GM12875 (cell line): ENCODE measurements around the gene ZNRF4.
A peak's percentile ranks its signal among the peaks of the same experiment; 100 is the strongest.
"Not testable (repeated sequence)": the region's sequence is repeated elsewhere in the genome, so short reads cannot be mapped to it uniquely, and the experiment has no call there.

Source experiments
- H3K4me3 ChIP-seq: one replicate; pipeline ENCODE4 v1.5.1; 2011; ENCODE audit warnings: low read depth, low read length, control low read depth
- CTCF ChIP-seq: IDR thresholded peaks from 2 replicates; pipeline ENCODE4 v1.5.1; 2011; ENCODE audit warnings: low read depth, mild to moderate bottlenecking, control low read depth, inconsistent platforms, low read length, moderate library complexity, borderline replicate concordance; ENCODE audit not compliant: insufficient read depth

ZNRF4 gene

GRCh38 chr19:5480427-5480836 is 25.2 kb downstream of the ZNRF4 start:
- peak; percentile 64 for TF ChIP-seq CTCF

GRCh38 chr19:5481957-5482356 is 26.7 kb downstream of the ZNRF4 start:
- no peak for TF ChIP-seq CTCF

More at GRCh38 chr19:5480427-5480836, 25.2 kb downstream of the ZNRF4 start:
- H3K4me3 ChIP-seq: no peak overlapping the region

GRCh38 chr19:5484398-5485285 is 29.4 kb downstream of the ZNRF4 start:
- H3K4me3 ChIP-seq: no peak overlapping the region
- no peak for TF ChIP-seq CTCF

More at GRCh38 chr19:5481957-5482356, 26.7 kb downstream of the ZNRF4 start:
- no peak overlapping the region for H3K4me3 ChIP-seq

GRCh38 chr19:5485286-5485636 is 30.0 kb downstream of the ZNRF4 start:
- no peak for TF ChIP-seq CTCF
- no peak overlapping the region for H3K4me3 ChIP-seq

- H3K4me3 ChIP-seq: not testable (repeated sequence)
Measured at GRCh38 chr19:5485658-5486057, 30.4 kb downstream of the ZNRF4 start.

GRCh38 chr19:5487222-5487621 is 32.0 kb downstream of the ZNRF4 start:
- TF ChIP-seq CTCF: no peak
- H3K4me3 ChIP-seq: no peak overlapping the region

- TF ChIP-seq CTCF: no peak
- H3K4me3 ChIP-seq: no peak overlapping the region
Measured at GRCh38 chr19:5489551-5489950, 34.3 kb downstream of the ZNRF4 start.
